Endothelial cell of umbilical vein (primary cell): Measurements from ENCODE around the gene WDR37. TPM values are rescaled to one million over a fixed set of nuclear protein-coding genes. Genes with fewer than 3 reads are reported as not detected.

ENCODE experiments used
- BruUV-seq: library from RNA; stranded (reverse); fragments of 400-500 nt; replicated peaks from 2 replicates; lab custom pipeline; 2021; lab: Mats Ljungman, UMichigan
- CTCF ChIA-PET: fragments of 300-600, 350-600 bp; sonication (Branson Sonifier 250); formaldehyde crosslinking; loops from one replicate; lab custom pipeline; 2021; ENCODE audit warnings: antibody characterized with exemption, inconsistent platforms; lab: Charles Lee
- POLR2A ChIA-PET: fragments of 300-600, 350-600 bp; sonication (Branson Sonifier 250); formaldehyde crosslinking; loops from one replicate; lab custom pipeline; 2021; ENCODE audit warnings: antibody characterized with exemption, inconsistent platforms; lab: Charles Lee
- DNase-seq: peaks from one replicate; pipeline ENCODE4 v3.0.0-alpha.2; 2011; ENCODE audit warnings: low read depth, low spot score
- FAIRE-seq: peaks from 2 replicates; lab custom pipeline; 2011; peaks lifted over from hg19 to GRCh38; lab: Jason Lieb, UNC
- H2AFZ ChIP-seq: 2 replicates; pipeline ENCODE4 v1.6.0; 2012; ENCODE audit warnings: low read depth, low read length, control low read depth, inconsistent platforms
- H3K27ac ChIP-seq: 2 replicates; pipeline ENCODE4 v1.5.1; 2011; ENCODE audit warnings: low read depth, mild to moderate bottlenecking, control low read depth, low read length, moderate library complexity; ENCODE audit not compliant: insufficient read depth
- H3K27me3 ChIP-seq, 2 experiments: 2 replicates each; pipeline versions ENCODE4 v1.6.0 to v1.6.1; 2011; ENCODE audit warnings: low read length in 2 of 2, mixed read lengths in 1 of 2; ENCODE audit not compliant: control insufficient read depth in 2 of 2, insufficient read depth in 2 of 2
- H3K36me3 ChIP-seq, 2 experiments: 2 replicates in 1 of 2; 3 replicates in 1 of 2; pipeline ENCODE4 v1.5.1; 2011; ENCODE audit warnings: low read length in 2 of 2, mild to moderate bottlenecking in 1 of 2, moderate library complexity in 1 of 2; ENCODE audit not compliant: control insufficient read depth in 2 of 2, insufficient read depth in 2 of 2; ENCODE audit errors: extremely low read depth in 1 of 2
- H3K4me1 ChIP-seq: 3 replicates; pipeline ENCODE4 v1.5.1; 2011; ENCODE audit warnings: mild to moderate bottlenecking, low read length; ENCODE audit not compliant: control insufficient read depth, insufficient read depth; ENCODE audit errors: extremely low read depth
- H3K4me2 ChIP-seq: 2 replicates; pipeline ENCODE4 v1.6.1; 2011; ENCODE audit warnings: low read length, control low read depth, mixed read lengths; ENCODE audit not compliant: insufficient read depth
- H3K4me3 ChIP-seq, 3 experiments: fragments of 200-600 bp in 1 of 3; sonication (generic), shearing (Covaris generic) in 1 of 3; replicated peaks in 1 of 3; 2 replicates each; pipeline ENCODE4 v1.5.1; 2011 to 2016; ENCODE audit warnings: control low read depth in 3 of 3, low read length in 3 of 3, mild to moderate bottlenecking in 2 of 3, inconsistent platforms in 1 of 3, low read depth in 1 of 3, moderate library complexity in 1 of 3; ENCODE audit not compliant: insufficient read depth in 1 of 3
- H3K79me2 ChIP-seq: 2 replicates; pipeline ENCODE4 v1.6.0; 2012; ENCODE audit warnings: low read length, inconsistent platforms; ENCODE audit not compliant: control insufficient read depth, insufficient read depth
- H3K9ac ChIP-seq: replicated peaks from 2 replicates; pipeline ENCODE3; 2011; ENCODE audit warnings: low read length, control low read depth; ENCODE audit not compliant: insufficient read depth; ENCODE audit errors: extremely low read depth
- H3K9me1 ChIP-seq: replicated peaks from 3 replicates; pipeline ENCODE4 v1.6.0; 2011; ENCODE audit warnings: mild to moderate bottlenecking, low read length; ENCODE audit not compliant: control insufficient read depth, insufficient read depth; ENCODE audit errors: extremely low read depth
- H3K9me3 ChIP-seq: replicated peaks from 2 replicates; pipeline ENCODE4 v1.5.1; 2012; ENCODE audit warnings: low read length, inconsistent platforms; ENCODE audit not compliant: control insufficient read depth, insufficient read depth
- H4K20me1 ChIP-seq: replicated peaks from 2 replicates; pipeline ENCODE3; 2011; ENCODE audit warnings: mild to moderate bottlenecking, low read length; ENCODE audit not compliant: control insufficient read depth, insufficient read depth; ENCODE audit errors: extremely low read depth
- CTCF ChIP-seq, 2 donors: IDR thresholded peaks; 1 replicate in 1 of 2; 2 replicates in 1 of 2; pipeline ENCODE4 v1.5.1; 2011; ENCODE audit warnings: low read length in 2 of 2, mild to moderate bottlenecking in 2 of 2, moderate library complexity in 2 of 2, control low read depth in 1 of 2, inconsistent platforms in 1 of 2, low read depth in 1 of 2; ENCODE audit not compliant: insufficient read depth in 1 of 2; ENCODE audit errors: extremely low read depth in 1 of 2
- EZH2 ChIP-seq: IDR thresholded peaks from 2 replicates; pipeline ENCODE4 v1.6.1; 2012; ENCODE audit warnings: borderline replicate concordance, low read depth, mild to moderate bottlenecking, moderate library complexity, low read length, inconsistent platforms; ENCODE audit not compliant: severe bottlenecking
- FOS ChIP-seq: IDR thresholded peaks from 2 replicates; pipeline ENCODE4 v1.6.1; 2011; ENCODE audit warnings: mild to moderate bottlenecking, low read length, moderate library complexity, borderline replicate concordance; ENCODE audit not compliant: insufficient read depth
- GATA2 ChIP-seq: IDR thresholded peaks from 2 replicates; pipeline ENCODE4 v1.7.0; 2011; ENCODE audit warnings: low read depth, mild to moderate bottlenecking, moderate library complexity, mixed read lengths, low read length; ENCODE audit not compliant: insufficient read length, insufficient read depth
- JUN ChIP-seq: IDR thresholded peaks from 2 replicates; pipeline ENCODE4 v1.6.1; 2011; ENCODE audit warnings: borderline replicate concordance, low read depth; ENCODE audit not compliant: insufficient read length, insufficient read depth
- MAX ChIP-seq: IDR thresholded peaks from 2 replicates; pipeline ENCODE4 v1.6.1; 2011; ENCODE audit not compliant: insufficient read depth, insufficient read length
- MYC ChIP-seq: IDR thresholded peaks from one replicate; pipeline ENCODE4 v1.6.1; 2011; ENCODE audit warnings: mild to moderate bottlenecking, low read depth, low read length
- POLR2A ChIP-seq: IDR thresholded peaks from 2 replicates; pipeline ENCODE4 v1.6.1; 2012; ENCODE audit warnings: low read depth, mild to moderate bottlenecking, control low read depth, low read length
- POLR2AphosphoS5 ChIP-seq: IDR thresholded peaks from 2 replicates; pipeline ENCODE4 v1.6.1; 2012; ENCODE audit warnings: low read depth, mild to moderate bottlenecking, control low read depth, low read length, moderate library complexity; ENCODE audit not compliant: insufficient read depth
- dilution Hi-C: fragments of 300-500 bp; cut with MboI; formaldehyde crosslinking; loops from one replicate; pipeline ENCODE4 v1.15.0; 2019; ENCODE audit warnings: low sequenced_read_pairs; ENCODE audit not compliant: extremely low pct_ligation_motif_present
- intact Hi-C: fragments of 100-400 bp; cut with micrococcal nuclease; formaldehyde crosslinking; loops from one replicate; pipeline ENCODE4 v1.10.0; 2022
- polyA plus RNA-seq, 4 experiments: library from polyadenylated mRNA; depleted of rRNA in 3 of 4; stranded (reverse) in 3 of 4; unstranded in 1 of 4; fragments of >200 nt; gene quantifications; 2 replicates each; pipeline versions ENCODE4 v1.2.1 to v1.2.3, GENCODE V29; 2011 to 2012; ENCODE audit warnings: missing spikeins in 1 of 4
- total RNA-seq: library from RNA; stranded (reverse); gene quantifications from 2 replicates; pipeline ENCODE4 v1.2.3, GENCODE V29; 2021

The WDR37 gene
- total and polyA plus RNA-seq, 2 donors (not counting 3 experiments of a cell fraction or from before 2014, with no cell fraction given), result 21.7 to 25.5 TPM

- H3K79me2 ChIP-seq, result no peaks in the 10 kb centered on the region
- H3K4me3 ChIP-seq, result no peak overlapping the region
- no peak overlapping the region for H3K9ac ChIP-seq
- no peaks in the 10 kb centered on the region for H3K9me1 ChIP-seq
- TF ChIP-seq EZH2 (no peak), POLR2AphosphoS5 (no peak), POLR2A (no peak), FOS (no peak), GATA2 (no peak), CTCF (IDR thresholded peaks at IDR 0.05; ENCODE audit: extremely low read depth in 1 of 2, insufficient read depth in 1 of 2, low read depth in 1 of 2, low read length in 2 of 2) (no peak), JUN (no peak), MAX (no peak), MYC (no peak)
- no peak overlapping the region for H2AFZ ChIP-seq
- no TSS peak for BruUV-seq
- H3K36me3 ChIP-seq, result no peaks in the 10 kb centered on the region
- no peak for DNase-seq
- ChIA-PET POLR2A (no interaction called here), CTCF (no interaction called here)
- no peak overlapping the region for H3K4me2 ChIP-seq
- peaks cover 0 to 8% of the 10 kb centered on the region in 2 experiments for H3K27me3 ChIP-seq
- dilution Hi-C loops, result no loop called here
- no peak for FAIRE-seq
- intact Hi-C loops, result no loop called here
- no peaks in the 10 kb centered on the region for H4K20me1 ChIP-seq
- H3K4me1 ChIP-seq, result no peaks in the 10 kb centered on the region
- H3K9me3 ChIP-seq, result no peaks in the 10 kb centered on the region
- H3K27ac ChIP-seq, result no peak overlapping the region
These were observed 80.1 kb downstream of the WDR37 start for GRCh38 chr10:1136268-1136667.
